ENCODE results near the gene CSRNP3.
"Not testable (repeated sequence)": the region's sequence is repeated elsewhere in the genome, so short reads cannot be mapped to it uniquely, and the experiment has no call there.

CSRNP3 gene

GRCh38 chr2:165586019-165586418 lies 116.5 kb downstream of the CSRNP3 start:
- no peak for DNase-seq (ENCODE audit: low read depth in 2 of 3, low spot score in 1 of 3)

GRCh38 chr2:165587335-165587938 lies 117.9 kb downstream of the CSRNP3 start:
- DNase-seq (ENCODE audit: low read depth in 2 of 3, low spot score in 1 of 3), result no peak

GRCh38 chr2:165590999-165591398 lies 121.5 kb downstream of the CSRNP3 start:
- DNase-seq (ENCODE audit: low read depth in 2 of 3, low spot score in 1 of 3), result not testable (repeated sequence)

GRCh38 chr2:165593081-165593480 lies 123.6 kb downstream of the CSRNP3 start:
- no peak for DNase-seq (ENCODE audit: low read depth in 2 of 3, low spot score in 1 of 3)

- DNase-seq (ENCODE audit: low read depth in 2 of 3, low spot score in 1 of 3), result no peak
Observed at GRCh38 chr2:165594231-165594934, 124.9 kb downstream of the CSRNP3 start.

- no peak for DNase-seq (ENCODE audit: low read depth in 2 of 3, low spot score in 1 of 3)
Observed at GRCh38 chr2:165594935-165595255, 125.4 kb downstream of the CSRNP3 start.

- DNase-seq (ENCODE audit: low read depth in 2 of 3, low spot score in 1 of 3), result no peak
Observed at GRCh38 chr2:165596788-165597187, 127.3 kb downstream of the CSRNP3 start.

GRCh38 chr2:165601065-165601830 lies 131.8 kb downstream of the CSRNP3 start:
- no peak for DNase-seq (ENCODE audit: low read depth in 2 of 3, low spot score in 1 of 3)

- DNase-seq (ENCODE audit: low read depth in 2 of 3, low spot score in 1 of 3), result no peak
Observed at GRCh38 chr2:165601928-165602521, 132.5 kb downstream of the CSRNP3 start.

GRCh38 chr2:165609672-165610071 lies 140.2 kb downstream of the CSRNP3 start:
- no peak for DNase-seq (ENCODE audit: low read depth in 2 of 3, low spot score in 1 of 3)

- DNase-seq (ENCODE audit: low read depth in 2 of 3, low spot score in 1 of 3), result no peak
Observed at GRCh38 chr2:165610591-165611029, 141.1 kb downstream of the CSRNP3 start.

GRCh38 chr2:165617741-165618481 lies 148.4 kb downstream of the CSRNP3 start:
- DNase-seq (ENCODE audit: low read depth in 2 of 3, low spot score in 1 of 3), result no peak

GRCh38 chr2:165618806-165619205 lies 149.3 kb downstream of the CSRNP3 start:
- DNase-seq (ENCODE audit: low read depth in 2 of 3, low spot score in 1 of 3), result no peak

GRCh38 chr2:165621086-165621560 lies 151.6 kb downstream of the CSRNP3 start:
- no peak for DNase-seq (ENCODE audit: low read depth in 2 of 3, low spot score in 1 of 3)

- DNase-seq (ENCODE audit: low read depth in 2 of 3, low spot score in 1 of 3), result no peak
Observed at GRCh38 chr2:165623161-165623560, 153.7 kb downstream of the CSRNP3 start.

GRCh38 chr2:165623783-165624469 lies 154.4 kb downstream of the CSRNP3 start:
- no peak for DNase-seq (ENCODE audit: low read depth in 2 of 3, low spot score in 1 of 3)

GRCh38 chr2:165624470-165624800 lies 154.9 kb downstream of the CSRNP3 start:
- DNase-seq (ENCODE audit: low read depth in 2 of 3, low spot score in 1 of 3), result no peak

- no peak for DNase-seq (ENCODE audit: low read depth in 2 of 3, low spot score in 1 of 3)
Observed at GRCh38 chr2:165627470-165627869, 158.0 kb downstream of the CSRNP3 start.

- no peak for DNase-seq (ENCODE audit: low read depth in 2 of 3, low spot score in 1 of 3)
Observed at GRCh38 chr2:165629776-165630175, 160.3 kb downstream of the CSRNP3 start.

- DNase-seq (ENCODE audit: low read depth in 2 of 3, low spot score in 1 of 3), result no peak
Observed at GRCh38 chr2:165630236-165630635, 160.7 kb downstream of the CSRNP3 start.

GRCh38 chr2:165631089-165631488 lies 161.6 kb downstream of the CSRNP3 start:
- DNase-seq (ENCODE audit: low read depth in 2 of 3, low spot score in 1 of 3), result no peak

Data from stimulated activated CD4-positive, alpha-beta T cell treated with anti-CD3 and anti-CD28 coated beads, Interleukin-12 subunit alpha, Interleukin-12 subunit beta, amount 100 ng/mL, for 48 hours (primary cell).